ENCODE data around the gene MYO3B. TPM values are rescaled to one million over a fixed set of nuclear protein-coding genes. Genes with fewer than 3 reads are reported as not detected.

The MYO3B gene
- total RNA-seq, 4 donors from 2014 or later, result 6.0 to 7.4 (median 7.2) TPM

DNA sequence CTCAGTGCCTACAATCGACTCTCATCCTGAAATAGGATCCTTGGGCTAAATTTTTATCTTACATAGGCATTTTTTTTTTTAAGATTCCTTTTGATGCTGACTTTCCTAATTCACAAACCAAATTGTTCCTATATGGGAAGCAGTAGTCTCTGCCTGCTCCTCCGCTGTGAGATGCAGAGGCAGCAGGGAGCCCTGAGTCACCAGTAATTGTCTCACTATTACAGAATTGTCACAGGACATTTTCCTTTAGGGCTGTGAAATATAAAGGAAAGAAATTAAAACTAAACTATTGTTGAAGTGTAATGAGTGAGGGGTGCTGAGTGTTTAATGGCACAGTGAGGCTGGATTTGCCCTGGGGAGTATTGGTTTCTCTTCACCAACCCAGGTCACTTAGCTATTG lies 63.8 kb downstream of the MYO3B start:
- no peak for DNase-seq
- intact Hi-C loops (cut with DNase I), result no loop called here
- H3K36me3 ChIP-seq, result no peaks in the 10 kb centered on the region
- TF ChIP-seq POLR2A (IDR thresholded peaks at IDR 0.05), result no peak
- TF ChIP-seq, protein P1, sequence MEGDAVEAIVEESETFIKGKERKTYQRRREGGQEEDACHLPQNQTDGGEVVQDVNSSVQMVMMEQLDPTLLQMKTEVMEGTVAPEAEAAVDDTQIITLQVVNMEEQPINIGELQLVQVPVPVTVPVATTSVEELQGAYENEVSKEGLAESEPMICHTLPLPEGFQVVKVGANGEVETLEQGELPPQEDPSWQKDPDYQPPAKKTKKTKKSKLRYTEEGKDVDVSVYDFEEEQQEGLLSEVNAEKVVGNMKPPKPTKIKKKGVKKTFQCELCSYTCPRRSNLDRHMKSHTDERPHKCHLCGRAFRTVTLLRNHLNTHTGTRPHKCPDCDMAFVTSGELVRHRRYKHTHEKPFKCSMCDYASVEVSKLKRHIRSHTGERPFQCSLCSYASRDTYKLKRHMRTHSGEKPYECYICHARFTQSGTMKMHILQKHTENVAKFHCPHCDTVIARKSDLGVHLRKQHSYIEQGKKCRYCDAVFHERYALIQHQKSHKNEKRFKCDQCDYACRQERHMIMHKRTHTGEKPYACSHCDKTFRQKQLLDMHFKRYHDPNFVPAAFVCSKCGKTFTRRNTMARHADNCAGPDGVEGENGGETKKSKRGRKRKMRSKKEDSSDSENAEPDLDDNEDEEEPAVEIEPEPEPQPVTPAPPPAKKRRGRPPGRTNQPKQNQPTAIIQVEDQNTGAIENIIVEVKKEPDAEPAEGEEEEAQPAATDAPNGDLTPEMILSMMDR (IDR thresholded peaks at IDR 0.05), result no peak
- no peaks in the 10 kb centered on the region for H3K9me3 ChIP-seq
- no peaks in the 10 kb centered on the region for H3K4me1 ChIP-seq
- WGBS, 2 donors, result 78 to 89% methylated on average over 2 of the region's 2 CpGs
- no peak overlapping the region for H3K4me3 ChIP-seq (replicated peaks in 1 of 3)
- no peaks in the 10 kb centered on the region for H3K27me3 ChIP-seq
- H3K27ac ChIP-seq, result no peak overlapping the region

DNA sequence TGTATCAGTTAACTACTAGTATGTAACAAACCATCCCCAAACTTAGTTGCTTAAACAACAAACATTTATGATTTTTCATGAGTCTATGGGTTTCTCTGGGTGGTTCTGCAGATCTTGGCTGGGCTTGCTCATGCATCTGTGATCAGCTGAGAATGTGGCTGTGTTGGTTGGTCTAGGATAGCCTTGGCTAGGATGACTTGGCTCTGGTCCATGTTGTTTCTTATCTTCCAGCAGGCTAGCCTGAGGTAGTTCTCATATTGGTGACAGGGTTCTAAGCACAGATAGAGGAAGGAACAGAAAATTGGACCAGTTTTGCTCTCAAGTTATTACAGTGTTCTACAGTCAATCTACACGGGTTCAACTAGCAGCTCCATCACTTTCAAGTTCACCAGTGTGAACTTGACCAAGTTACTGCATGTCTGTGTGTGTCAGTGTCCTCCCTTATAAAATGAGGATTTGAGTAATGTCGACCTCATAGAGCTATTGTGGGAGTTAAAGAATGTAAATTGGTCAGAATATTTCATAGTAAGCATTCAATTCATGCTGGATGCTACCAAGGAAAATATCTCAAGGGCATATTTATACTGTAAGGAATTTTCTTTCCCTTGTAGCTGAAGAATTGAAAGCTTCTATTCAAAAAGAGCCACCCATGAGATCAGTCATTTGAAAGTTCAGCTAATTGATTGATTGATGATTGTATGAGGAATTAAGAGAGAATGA lies 65.3 kb downstream of the MYO3B start:
- WGBS, 2 donors, result 86 to 88% methylated on average over 2 of the region's 2 CpGs
- intact Hi-C loops (cut with DNase I), result no loop called here
- H3K36me3 ChIP-seq, result no peaks in the 10 kb centered on the region
- H3K4me3 ChIP-seq (replicated peaks in 1 of 3), result no peak overlapping the region
- TF ChIP-seq, protein P1 (IDR thresholded peaks at IDR 0.05), result no peak
- no peak for TF ChIP-seq POLR2A (IDR thresholded peaks at IDR 0.05)
- no peaks in the 10 kb centered on the region for H3K27me3 ChIP-seq
- no peak for DNase-seq
- H3K9me3 ChIP-seq, result no peaks in the 10 kb centered on the region
- no peaks in the 10 kb centered on the region for H3K4me1 ChIP-seq
- H3K27ac ChIP-seq, result no peak overlapping the region

DNA sequence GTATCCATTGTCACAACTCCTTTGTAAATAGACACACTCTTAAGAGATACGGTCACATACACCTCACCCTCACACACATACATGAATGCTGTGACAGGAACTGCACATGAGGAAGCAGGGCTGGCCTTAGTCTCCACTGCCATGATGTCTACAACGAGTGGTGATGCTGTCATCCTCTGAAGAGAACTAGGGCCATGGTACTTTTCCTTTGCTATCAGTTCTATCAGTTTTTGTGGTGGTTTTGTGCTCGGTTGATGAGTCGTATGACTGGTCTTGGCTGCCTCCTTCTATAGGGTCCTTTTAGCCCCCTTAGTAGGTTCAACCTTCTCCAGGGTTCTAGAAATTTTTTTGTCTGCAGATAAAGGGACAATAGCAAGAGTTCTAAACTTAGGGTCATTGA lies 66.0 kb downstream of the MYO3B start:
- H3K4me3 ChIP-seq (replicated peaks in 1 of 3), result no peak overlapping the region
- H3K4me1 ChIP-seq, result no peaks in the 10 kb centered on the region
- intact Hi-C loops (cut with DNase I), result no loop called here
- H3K27me3 ChIP-seq, result no peaks in the 10 kb centered on the region
- no peak for TF ChIP-seq POLR2A (IDR thresholded peaks at IDR 0.05)
- TF ChIP-seq, protein P1 (IDR thresholded peaks at IDR 0.05), result no peak
- no peak overlapping the region for H3K27ac ChIP-seq
- H3K9me3 ChIP-seq, result no peaks in the 10 kb centered on the region
- DNase-seq, result no peak
- H3K36me3 ChIP-seq, result no peaks in the 10 kb centered on the region
- 68 to 86% methylated on average over 4 of the region's 4 CpGs for WGBS, 2 donors

DNA sequence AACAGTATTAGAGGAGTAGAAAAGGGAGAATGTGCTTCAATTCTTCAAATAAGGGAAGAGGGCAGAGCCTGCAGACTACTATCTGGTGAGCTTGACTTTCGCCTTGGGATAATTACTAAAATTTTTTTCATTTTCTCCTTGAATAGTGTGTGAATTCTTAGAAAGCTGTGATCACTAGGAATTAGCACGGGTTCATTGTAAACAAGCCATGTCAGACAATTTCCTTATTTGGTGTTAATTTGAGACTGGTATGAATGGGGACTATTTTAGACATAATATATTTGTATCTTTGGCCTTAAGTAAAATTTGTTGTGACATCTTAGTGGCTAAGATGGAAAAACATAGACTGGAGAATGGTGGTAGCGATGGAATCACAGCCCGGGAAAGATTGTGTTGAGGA lies 66.6 kb downstream of the MYO3B start:
- Histone ChIP-seq H3K27ac (no peak overlapping the region), H3K4me3 (replicated peaks in 1 of 3) (no peak overlapping the region), H3K9me3 (no peaks in the 10 kb centered on the region), H3K4me1 (no peaks in the 10 kb centered on the region), H3K36me3 (no peaks in the 10 kb centered on the region), H3K27me3 (no peaks in the 10 kb centered on the region)
- WGBS, 2 donors, result 86 to 90% methylated on average over 4 of the region's 4 CpGs
- no peak for DNase-seq
- intact Hi-C loops (cut with DNase I), result no loop called here
- TF ChIP-seq POLR2A (IDR thresholded peaks at IDR 0.05), result no peak
- TF ChIP-seq, protein P1 (IDR thresholded peaks at IDR 0.05), result no peak

DNA sequence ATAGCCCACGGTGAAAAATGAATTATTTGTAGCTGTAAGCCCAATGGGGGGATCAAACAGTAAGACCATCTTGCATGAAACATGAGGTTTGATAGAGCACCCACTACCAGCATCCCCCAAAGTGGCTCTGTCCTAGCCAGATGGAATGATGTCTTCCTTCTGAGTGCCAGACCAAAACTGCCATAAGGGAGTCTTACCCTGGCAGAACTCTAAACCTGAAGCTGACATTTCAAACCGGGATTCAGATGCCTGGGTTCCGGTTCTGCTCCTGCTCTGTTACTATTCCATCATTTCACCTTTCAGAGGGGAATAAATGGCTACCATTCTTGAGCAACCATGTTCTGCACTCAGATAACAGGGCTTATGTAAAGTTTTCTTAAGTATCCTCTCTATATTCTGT lies 67.4 kb downstream of the MYO3B start:
- H3K4me3 ChIP-seq (replicated peaks in 1 of 3), result no peak overlapping the region
- no peak for TF ChIP-seq POLR2A (IDR thresholded peaks at IDR 0.05)
- no peaks in the 10 kb centered on the region for H3K9me3 ChIP-seq
- H3K27ac ChIP-seq, result no peak overlapping the region
- no peaks in the 10 kb centered on the region for H3K27me3 ChIP-seq
- DNase-seq, result no peak
- 86 to 100% methylated on average over 3 of the region's 3 CpGs for WGBS, 2 donors
- H3K4me1 ChIP-seq, result no peaks in the 10 kb centered on the region
- intact Hi-C loops (cut with DNase I), result no loop called here
- no peaks in the 10 kb centered on the region for H3K36me3 ChIP-seq
